Memory B cell (primary cell): Measurements from ENCODE around the gene NPAS2.

ENCODE experiments used
- ATAC-seq: fragments of 150-1000 bp; cut with Tn5 transposase; 2 replicates; pipeline ENCODE4 v1.10.0; 2021; ENCODE audit warnings: low read depth, mild to moderate bottlenecking, moderate library complexity
- DNase-seq, 2 donors: peaks; one replicate each; pipeline ENCODE4 v3.0.0; 2022; ENCODE audit warnings: low spot score in 2 of 2
- H3K27ac Mint-ChIP-seq: one replicate; pipeline ENCODE4 v1.8.0; 2022; ENCODE audit warnings: mild to moderate bottlenecking, moderate library complexity, mixed read lengths
- H3K27me3 Mint-ChIP-seq: one replicate; pipeline ENCODE4 v1.8.0; 2022; ENCODE audit warnings: mixed read lengths
- H3K36me3 Mint-ChIP-seq: one replicate; pipeline ENCODE4 v1.8.0; 2022; ENCODE audit warnings: mild to moderate bottlenecking, mixed read lengths
- H3K4me1 Mint-ChIP-seq: one replicate; pipeline ENCODE4 v1.8.0; 2022; ENCODE audit warnings: mixed read lengths
- H3K4me3 Mint-ChIP-seq: one replicate; pipeline ENCODE4 v1.8.0; 2022; ENCODE audit warnings: mild to moderate bottlenecking, moderate library complexity, mixed read lengths
- H3K9me3 Mint-ChIP-seq: one replicate; pipeline ENCODE4 v1.8.0; 2022; ENCODE audit warnings: mixed read lengths

NPAS2 gene

GRCh38 chr2:100819370-100820272 lies at the start of gene NPAS2:
Gene NPAS2, plus strand, starts transcription at chr2:100820139. Its CDS starts 84,616 bp downstream, at chr2:100904755.
- Mint-ChIP-seq H3K9me3 (no peaks in the 10 kb centered on the region), H3K27me3 (peaks cover 33% of the 10 kb centered on the region), H3K36me3 (no peaks in the 10 kb centered on the region), H3K4me3 (no peak within 1 kb of the TSS), H3K4me1 (peaks cover 3% of the 10 kb centered on the region), H3K27ac (no peak within 1 kb of the TSS)
- DNase-seq (no peak), ATAC-seq (no peak)

GRCh38 chr2:100771125-100771524 lies 48.8 kb upstream of the NPAS2 start:
- Mint-ChIP-seq H3K4me3 (no peak overlapping the region), H3K9me3 (no peaks in the 10 kb centered on the region), H3K36me3 (no peaks in the 10 kb centered on the region), H3K4me1 (no peaks in the 10 kb centered on the region), H3K27ac (no peak overlapping the region), H3K27me3 (peaks cover 11% of the 10 kb centered on the region)
- DNase-seq (no peak), ATAC-seq (no peak)

- Mint-ChIP-seq H3K27ac (no peak overlapping the region), H3K4me1 (no peaks in the 10 kb centered on the region), H3K9me3 (no peaks in the 10 kb centered on the region), H3K36me3 (no peaks in the 10 kb centered on the region), H3K4me3 (no peak overlapping the region), H3K27me3 (peaks cover 5% of the 10 kb centered on the region)
- DNase-seq (no peak), ATAC-seq (no peak)
These were observed 46.4 kb upstream of the NPAS2 start for GRCh38 chr2:100773538-100773937.

- H3K36me3 Mint-ChIP-seq = no peaks in the 10 kb centered on the region
- ATAC-seq (no peak), DNase-seq (no peak)
- H3K4me1 Mint-ChIP-seq = no peaks in the 10 kb centered on the region
- H3K27ac Mint-ChIP-seq = no peak overlapping the region
- H3K27me3 Mint-ChIP-seq = peaks cover 14% of the 10 kb centered on the region
- no peaks in the 10 kb centered on the region for H3K9me3 Mint-ChIP-seq
- H3K4me3 Mint-ChIP-seq = no peak overlapping the region
These were observed 43.5 kb upstream of the NPAS2 start for GRCh38 chr2:100776445-100776844.

GRCh38 chr2:100778637-100779450 lies 41.1 kb upstream of the NPAS2 start:
- H3K27me3 Mint-ChIP-seq = peaks cover 15% of the 10 kb centered on the region

GRCh38 chr2:100779908-100780202 lies 40.1 kb upstream of the NPAS2 start:
- ATAC-seq (no peak), DNase-seq (no peak)
- Mint-ChIP-seq H3K4me3 (no peak overlapping the region), H3K9me3 (no peaks in the 10 kb centered on the region), H3K36me3 (no peaks in the 10 kb centered on the region), H3K27ac (no peak overlapping the region), H3K27me3 (peaks cover 15% of the 10 kb centered on the region), H3K4me1 (no peaks in the 10 kb centered on the region)

More at GRCh38 chr2:100778637-100779450, 41.1 kb upstream of the NPAS2 start:
- H3K4me1 Mint-ChIP-seq = no peaks in the 10 kb centered on the region
- no peaks in the 10 kb centered on the region for H3K36me3 Mint-ChIP-seq
- no peak for ATAC-seq
- H3K9me3 Mint-ChIP-seq = no peaks in the 10 kb centered on the region
- DNase-seq = no peak
- H3K4me3 Mint-ChIP-seq = no peak overlapping the region
- H3K27ac Mint-ChIP-seq = no peak overlapping the region

- peaks cover 15% of the 10 kb centered on the region for H3K27me3 Mint-ChIP-seq
- ATAC-seq = no peak
- H3K4me1 Mint-ChIP-seq = peaks cover under 1% of the 10 kb centered on the region
- no peak overlapping the region for H3K4me3 Mint-ChIP-seq
- H3K27ac Mint-ChIP-seq = no peak overlapping the region
- DNase-seq = no peak
- no peaks in the 10 kb centered on the region for H3K9me3 Mint-ChIP-seq
- no peaks in the 10 kb centered on the region for H3K36me3 Mint-ChIP-seq
These were observed 39.5 kb upstream of the NPAS2 start for GRCh38 chr2:100780203-100781008.

GRCh38 chr2:100781009-100781325 lies 39.0 kb upstream of the NPAS2 start:
- H3K27me3 Mint-ChIP-seq = peaks cover 15% of the 10 kb centered on the region
- H3K4me3 Mint-ChIP-seq = no peak overlapping the region
- no peaks in the 10 kb centered on the region for H3K36me3 Mint-ChIP-seq
- H3K9me3 Mint-ChIP-seq = no peaks in the 10 kb centered on the region
- ATAC-seq (no peak), DNase-seq (no peak)
- H3K27ac Mint-ChIP-seq = no peak overlapping the region
- peaks cover 3% of the 10 kb centered on the region for H3K4me1 Mint-ChIP-seq

- peaks cover 15% of the 10 kb centered on the region for H3K27me3 Mint-ChIP-seq
- no peak overlapping the region for H3K27ac Mint-ChIP-seq
These were observed 38.2 kb upstream of the NPAS2 start for GRCh38 chr2:100781523-100782379.

GRCh38 chr2:100782380-100782878 lies 37.5 kb upstream of the NPAS2 start:
- Mint-ChIP-seq H3K4me1 (peaks cover 3% of the 10 kb centered on the region), H3K36me3 (no peaks in the 10 kb centered on the region), H3K9me3 (no peaks in the 10 kb centered on the region), H3K27ac (no peak overlapping the region), H3K27me3 (peaks cover 16% of the 10 kb centered on the region), H3K4me3 (no peak overlapping the region)
- DNase-seq = no peak
- ATAC-seq = no peak

More at GRCh38 chr2:100781523-100782379, 38.2 kb upstream of the NPAS2 start:
- Mint-ChIP-seq H3K4me1 (peaks cover 3% of the 10 kb centered on the region), H3K9me3 (no peaks in the 10 kb centered on the region), H3K36me3 (no peaks in the 10 kb centered on the region), H3K4me3 (no peak overlapping the region)
- no peak for DNase-seq
- no peak for ATAC-seq

- peaks cover 13% of the 10 kb centered on the region for H3K27me3 Mint-ChIP-seq
- DNase-seq (no peak), ATAC-seq (no peak)
- no peak overlapping the region for H3K27ac Mint-ChIP-seq
- H3K9me3 Mint-ChIP-seq = no peaks in the 10 kb centered on the region
- H3K4me1 Mint-ChIP-seq = peaks cover 3% of the 10 kb centered on the region
- no peaks in the 10 kb centered on the region for H3K36me3 Mint-ChIP-seq
- H3K4me3 Mint-ChIP-seq = no peak overlapping the region
These were observed 36.0 kb upstream of the NPAS2 start for GRCh38 chr2:100783987-100784386.

- Mint-ChIP-seq H3K27ac (no peak overlapping the region), H3K27me3 (peaks cover 12% of the 10 kb centered on the region), H3K4me3 (no peak overlapping the region), H3K9me3 (no peaks in the 10 kb centered on the region), H3K4me1 (peaks cover 3% of the 10 kb centered on the region), H3K36me3 (no peaks in the 10 kb centered on the region)
- no peak for DNase-seq
- ATAC-seq = no peak
These were observed 35.3 kb upstream of the NPAS2 start for GRCh38 chr2:100784681-100785080.

GRCh38 chr2:100785626-100786296 lies 34.2 kb upstream of the NPAS2 start:
- H3K27ac Mint-ChIP-seq = no peak overlapping the region
- H3K27me3 Mint-ChIP-seq = peaks cover 6% of the 10 kb centered on the region
- ATAC-seq (no peak), DNase-seq (no peak)
- H3K4me1 Mint-ChIP-seq = peaks cover 3% of the 10 kb centered on the region
- no peak overlapping the region for H3K4me3 Mint-ChIP-seq
- H3K9me3 Mint-ChIP-seq = no peaks in the 10 kb centered on the region
- H3K36me3 Mint-ChIP-seq = no peaks in the 10 kb centered on the region
